ENCODE measurements around the gene OR6A2.
A peak's percentile ranks its signal among the peaks of the same experiment; 100 is the strongest.

OR6A2 gene

GRCh38 chr11:6742260-6742659 lies 57.2 kb downstream of the OR6A2 start:
- Mint-ChIP-seq H3K4me3 (no peak overlapping the region), H3K4me1 (peaks cover 60% of the 10 kb centered on the region), H3K36me3 (ENCODE audit: low read depth) (peaks cover 3% of the 10 kb centered on the region), H3K27me3 (no peaks in the 10 kb centered on the region), H3K27ac (no peak overlapping the region), H3K9me3 (no peaks in the 10 kb centered on the region)
- DNase-seq, result peak; percentile 33
- peak; percentile 9 for ATAC-seq
